ENCODE data around the gene RAMP3. TPM values are rescaled to one million over a fixed set of nuclear protein-coding genes. Genes with fewer than 3 reads are reported as not detected.
"Not testable (repeated sequence)": the region's sequence is repeated elsewhere in the genome, so short reads cannot be mapped to it uniquely, and the experiment has no call there.

Gene RAMP3
- total RNA-seq, 1 donor from 2014 or later, result 586 TPM

DNA sequence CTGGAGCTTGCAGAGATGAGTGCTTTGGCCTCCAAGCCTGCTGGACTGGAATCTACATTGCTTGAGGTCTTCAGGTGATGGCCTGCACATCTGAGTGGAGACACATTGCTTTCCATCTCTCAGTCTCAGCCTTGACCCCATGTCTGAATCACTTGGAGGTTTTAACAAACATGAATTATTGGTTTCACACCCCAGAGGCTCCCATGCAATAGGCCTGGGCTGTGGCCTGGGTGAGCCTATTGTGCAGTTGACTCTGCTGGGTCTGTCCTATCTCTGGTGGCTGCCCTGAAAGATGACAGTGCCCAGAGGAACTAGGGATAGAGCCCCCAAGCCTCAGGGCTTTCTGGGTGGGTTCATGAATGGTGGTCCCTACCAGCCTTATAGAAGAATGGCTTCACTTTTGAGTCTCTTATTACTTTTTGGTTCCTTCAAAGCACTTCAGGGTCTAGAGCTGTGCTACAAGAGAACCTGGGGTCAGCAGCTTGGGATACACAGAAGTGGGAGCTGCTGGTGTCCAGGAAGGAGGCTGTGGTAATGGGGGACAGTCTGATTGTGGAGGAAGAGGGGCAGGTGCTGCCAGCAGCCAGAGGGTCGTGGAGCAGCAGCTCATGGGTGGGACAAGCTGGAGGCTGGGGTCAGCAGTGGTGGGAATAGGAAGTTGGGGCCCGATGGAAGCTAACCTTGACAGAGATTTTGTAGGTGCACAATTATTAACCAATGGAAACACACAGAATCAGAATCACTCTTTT, 5.5 kb downstream of the RAMP3 start:
- DNase-seq (ENCODE audit: low spot score in 2 of 2), result no peak
- intact Hi-C loops (cut with DNase I), result no loop called here
- Histone ChIP-seq H3K4me1 (no peaks in the 10 kb centered on the region), H3K4me3 (no peak overlapping the region), H3K27me3 (no peaks in the 10 kb centered on the region), H3K27ac (no peak overlapping the region), H3K9me3 (no peaks in the 10 kb centered on the region), H3K36me3 (no peaks in the 10 kb centered on the region)
- TF ChIP-seq, protein P1, sequence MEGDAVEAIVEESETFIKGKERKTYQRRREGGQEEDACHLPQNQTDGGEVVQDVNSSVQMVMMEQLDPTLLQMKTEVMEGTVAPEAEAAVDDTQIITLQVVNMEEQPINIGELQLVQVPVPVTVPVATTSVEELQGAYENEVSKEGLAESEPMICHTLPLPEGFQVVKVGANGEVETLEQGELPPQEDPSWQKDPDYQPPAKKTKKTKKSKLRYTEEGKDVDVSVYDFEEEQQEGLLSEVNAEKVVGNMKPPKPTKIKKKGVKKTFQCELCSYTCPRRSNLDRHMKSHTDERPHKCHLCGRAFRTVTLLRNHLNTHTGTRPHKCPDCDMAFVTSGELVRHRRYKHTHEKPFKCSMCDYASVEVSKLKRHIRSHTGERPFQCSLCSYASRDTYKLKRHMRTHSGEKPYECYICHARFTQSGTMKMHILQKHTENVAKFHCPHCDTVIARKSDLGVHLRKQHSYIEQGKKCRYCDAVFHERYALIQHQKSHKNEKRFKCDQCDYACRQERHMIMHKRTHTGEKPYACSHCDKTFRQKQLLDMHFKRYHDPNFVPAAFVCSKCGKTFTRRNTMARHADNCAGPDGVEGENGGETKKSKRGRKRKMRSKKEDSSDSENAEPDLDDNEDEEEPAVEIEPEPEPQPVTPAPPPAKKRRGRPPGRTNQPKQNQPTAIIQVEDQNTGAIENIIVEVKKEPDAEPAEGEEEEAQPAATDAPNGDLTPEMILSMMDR (IDR thresholded peaks at IDR 0.05), result no peak

DNA sequence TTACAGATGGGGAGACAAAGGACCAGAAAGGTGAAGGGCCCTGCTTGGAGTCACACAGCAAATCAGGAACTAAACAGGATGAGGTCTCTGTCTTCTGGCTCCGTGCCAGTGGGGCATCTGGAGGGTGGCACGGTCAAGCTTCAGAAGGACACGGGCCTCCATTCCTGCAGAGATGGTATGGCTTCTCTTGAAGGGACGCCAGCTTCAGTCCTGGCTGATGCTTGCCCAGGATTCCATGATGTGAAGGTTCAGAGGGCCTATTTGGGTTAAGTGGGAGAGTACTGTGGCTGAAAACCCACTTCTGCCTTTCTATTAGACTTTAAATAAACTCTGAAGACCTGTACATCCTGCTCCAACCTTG, 6.1 kb downstream of the RAMP3 start:
- Histone ChIP-seq H3K27me3 (no peaks in the 10 kb centered on the region), H3K27ac (no peak overlapping the region), H3K4me1 (no peaks in the 10 kb centered on the region), H3K36me3 (no peaks in the 10 kb centered on the region), H3K4me3 (no peak overlapping the region), H3K9me3 (no peaks in the 10 kb centered on the region)
- intact Hi-C loops (cut with DNase I), result no loop called here
- DNase-seq (ENCODE audit: low spot score in 2 of 2), result no peak
- TF ChIP-seq, protein P1 (IDR thresholded peaks at IDR 0.05), result no peak

GRCh38 chr7:45164271-45164670, 6.7 kb downstream of the RAMP3 start:
- DNase-seq (ENCODE audit: low spot score in 2 of 2); H3K27me3 ChIP-seq; intact Hi-C loops (cut with DNase I); H3K9me3 ChIP-seq; H3K4me1 ChIP-seq; H3K27ac ChIP-seq; H3K36me3 ChIP-seq; H3K4me3 ChIP-seq: not testable (repeated sequence)

DNA sequence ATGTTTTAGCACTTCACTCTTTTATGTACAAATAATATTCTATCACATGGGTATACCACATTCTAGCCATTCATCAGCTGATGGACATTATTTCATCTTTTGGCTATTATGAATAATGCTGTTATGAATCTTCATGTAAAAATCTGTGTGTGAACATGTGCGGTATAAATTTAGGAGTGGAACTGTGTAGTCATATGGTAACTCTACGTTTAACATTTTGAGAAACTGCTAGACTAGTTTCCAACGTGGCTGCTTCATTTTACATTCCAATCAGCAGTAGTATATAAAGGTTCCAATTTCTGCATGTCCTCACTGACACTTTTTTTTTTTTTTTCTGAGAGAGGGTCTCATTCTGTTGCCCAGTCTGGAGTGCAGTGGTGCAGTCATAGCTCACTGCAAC, 8.3 kb downstream of the RAMP3 start:
- no peak for DNase-seq (ENCODE audit: low spot score in 2 of 2)
- TF ChIP-seq, protein P1 (IDR thresholded peaks at IDR 0.05), result no peak
- Histone ChIP-seq H3K27ac (no peak overlapping the region), H3K27me3 (no peaks in the 10 kb centered on the region), H3K4me3 (no peak overlapping the region), H3K9me3 (no peaks in the 10 kb centered on the region), H3K36me3 (no peaks in the 10 kb centered on the region), H3K4me1 (no peaks in the 10 kb centered on the region)
- intact Hi-C loops (cut with DNase I), result no loop called here

DNA sequence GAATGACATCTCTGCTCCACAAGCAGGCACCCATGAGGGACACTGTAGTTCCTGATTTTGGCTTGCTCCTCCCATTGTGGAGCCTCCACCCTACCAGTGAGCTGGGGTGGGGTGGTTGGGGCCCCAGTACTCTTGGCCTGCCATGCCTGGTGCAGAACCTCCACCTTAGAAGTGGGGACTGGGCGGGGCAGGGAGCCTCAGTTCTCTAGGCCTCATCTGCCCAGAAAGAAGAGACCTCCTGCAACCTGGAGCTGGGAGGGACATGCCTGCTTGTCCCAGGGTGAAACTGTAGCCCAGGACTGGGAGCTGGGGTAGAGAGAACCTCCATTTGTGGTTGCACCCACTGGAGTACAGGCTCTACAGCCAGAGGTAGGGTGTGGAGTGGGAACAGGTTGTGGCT, 14.4 kb downstream of the RAMP3 start:
- intact Hi-C loops (cut with DNase I), result no loop called here
- DNase-seq (ENCODE audit: low spot score in 2 of 2), result peak in 1 of 2 donors; percentile 21
- no peak overlapping the region for H3K4me3 ChIP-seq
- no peaks in the 10 kb centered on the region for H3K36me3 ChIP-seq
- no peaks in the 10 kb centered on the region for H3K27me3 ChIP-seq
- TF ChIP-seq, protein P1 (IDR thresholded peaks at IDR 0.05), result no peak
- no peaks in the 10 kb centered on the region for H3K4me1 ChIP-seq
- H3K27ac ChIP-seq, result no peak overlapping the region
- no peaks in the 10 kb centered on the region for H3K9me3 ChIP-seq

GRCh38 chr7:45173596-45174327, 16.2 kb downstream of the RAMP3 start:
- H3K27me3 ChIP-seq, result no peaks in the 10 kb centered on the region
- TF ChIP-seq, protein P1 (IDR thresholded peaks at IDR 0.05), result no peak
- H3K36me3 ChIP-seq, result no peaks in the 10 kb centered on the region
- intact Hi-C loops (cut with DNase I), result no loop called here
- H3K4me3 ChIP-seq, result no peak overlapping the region
- no peak overlapping the region for H3K27ac ChIP-seq
- H3K9me3 ChIP-seq, result no peaks in the 10 kb centered on the region
- no peaks in the 10 kb centered on the region for H3K4me1 ChIP-seq
- peak in 1 of 2 donors; percentile 49 for DNase-seq (ENCODE audit: low spot score in 2 of 2)

Measured in ascending aorta (tissue), 2 donors.